Esophagus muscularis mucosa (tissue), 4 donors: ENCODE results near the gene STX16. TPM values are rescaled to one million over a fixed set of nuclear protein-coding genes. Genes with fewer than 3 reads are reported as not detected.

Experiments used
- DNase-seq: peaks from one replicate; pipeline ENCODE4 v3.0.0-alpha.2; 2017; ENCODE audit errors: extremely low spot score
- H3K27ac ChIP-seq, 4 donors: fragments of 200-600 bp; sonication (generic); replicated peaks in 1 of 4; 1 replicate in 3 of 4; 2 replicates in 1 of 4; pipeline ENCODE4 v1.5.1; 2016 to 2019; ENCODE audit warnings: mild to moderate bottlenecking in 1 of 4
- H3K27me3 ChIP-seq, 4 donors: fragments of 200-600 bp; sonication (generic); one replicate each; pipeline versions ENCODE4 v1.5.1 to v1.6.0; 2016 to 2019
- H3K36me3 ChIP-seq, 4 donors: fragments of 200-600 bp; sonication (generic); one replicate each; pipeline ENCODE4 v1.5.1; 2016 to 2019
- H3K4me1 ChIP-seq, 4 donors: fragments of 200-600 bp; sonication (generic); one replicate each; pipeline ENCODE4 v1.5.1; 2016 to 2019
- H3K4me3 ChIP-seq, 4 donors: fragments of 200-600 bp; sonication (generic); 1 replicate in 2 of 4; 2 replicates in 2 of 4; pipeline ENCODE4 v1.5.1; 2016 to 2019; ENCODE audit warnings: mild to moderate bottlenecking in 4 of 4, moderate library complexity in 1 of 4
- H3K9me3 ChIP-seq, 4 donors: fragments of 200-600 bp; sonication (generic); 1 replicate in 3 of 4; 2 replicates in 1 of 4; pipeline ENCODE4 v1.5.1; 2016 to 2019
- CTCF ChIP-seq, 3 experiments: fragments of 200-600 bp in 2 of 3; fragments of 450-650 bp in 1 of 3; sonication (generic) in 2 of 3; IDR thresholded peaks; one replicate each; pipeline ENCODE4 v1.5.1; 2017 to 2019; ENCODE audit warnings: antibody characterized with exemption in 3 of 3, mild to moderate bottlenecking in 2 of 3, moderate library complexity in 1 of 3
- EP300 ChIP-seq: sonication (generic); formaldehyde crosslinking; IDR thresholded peaks from one replicate; pipeline ENCODE4 v1.6.1; 2017; ENCODE audit warnings: antibody characterized with exemption
- POLR2A ChIP-seq: fragments of 450-650 bp; IDR thresholded peaks from one replicate; pipeline ENCODE4 v1.6.1; 2017; ENCODE audit warnings: antibody characterized with exemption, moderate library complexity, mild to moderate bottlenecking, low read depth
- POLR2AphosphoS5 ChIP-seq, 2 donors: sonication (generic); formaldehyde crosslinking; IDR thresholded peaks; one replicate each; pipeline ENCODE4 v1.6.1; 2017; ENCODE audit warnings: antibody characterized with exemption in 2 of 2
- WGBS: methylation state at CpG from one replicate; pipeline ENCODE4 v1.1.5; 2018; 5-methylcytosine and 5-hydroxymethylcytosine counted together
- intact Hi-C: fragments of 100-400 bp; cut with DNase I; formaldehyde crosslinking; loops from one replicate; pipeline ENCODE4 v1.15.1; 2023
- total RNA-seq, 4 donors: library from RNA; depleted of rRNA; stranded (reverse); fragments of >200 nt; gene quantifications; one replicate each; pipeline versions ENCODE4 v1.1.0 to v1.2.1, GENCODE V29; 2016

STX16 gene
- total RNA-seq, 4 donors from 2014 or later = 36.6 to 57.7 (median 43.5) TPM

- 72% methylated on average over 4 of the region's 4 CpGs for WGBS
- intact Hi-C loops = loop anchor here (5.0 kb wide), 2 partner anchors 57 to 172 kb away; no protein-coding TSS in a partner anchor
These were observed 3.3 kb downstream of the STX16 start for GRCh38 chr20:58654337-58654736.

GRCh38 chr20:58655328-58656107, 4.4 kb downstream of the STX16 start:
- DNase-seq = peak; percentile 26
- intact Hi-C loops = no loop called here
- Histone ChIP-seq H3K9me3 (no peaks in the 10 kb centered on the region), H3K36me3 (no peaks in the 10 kb centered on the region), H3K4me3 (peak overlapping the region in 1 of 4 donors; percentile 3), H3K27me3 (no peaks in the 10 kb centered on the region), H3K27ac (peak overlapping the region in 2 of 4 donors; percentile 1 to 54), H3K4me1 (peaks cover 64 to 79% (median 77%) of the 10 kb centered on the region in 4 donors)
- WGBS = 61% methylated on average over 6 of the region's 6 CpGs
- no peak for TF ChIP-seq CTCF (IDR thresholded peaks at IDR 0.05)

More at GRCh38 chr20:58654337-58654736, 3.3 kb downstream of the STX16 start:
- Histone ChIP-seq H3K36me3 (no peaks in the 10 kb centered on the region), H3K4me3 (peak overlapping the region in 1 of 4 donors; percentile 81), H3K4me1 (peaks cover 66 to 84% (median 79%) of the 10 kb centered on the region in 4 donors), H3K9me3 (no peaks in the 10 kb centered on the region), H3K27me3 (no peaks in the 10 kb centered on the region), H3K27ac (peak overlapping the region in 1 of 4 donors; percentile 95)
- no peak for DNase-seq
- no peak for TF ChIP-seq EP300
- no peak for TF ChIP-seq POLR2A
- no peak for TF ChIP-seq POLR2AphosphoS5 (IDR thresholded peaks at IDR 0.05)
- no peak for TF ChIP-seq CTCF (IDR thresholded peaks at IDR 0.05)

GRCh38 chr20:58656831-58657230, 5.7 kb downstream of the STX16 start:
- H3K4me3 ChIP-seq = no peak overlapping the region
- no peak for DNase-seq
- WGBS = 68% methylated on average over 2 of the region's 2 CpGs
- TF ChIP-seq POLR2A (no peak), EP300 (no peak), CTCF (IDR thresholded peaks at IDR 0.05) (no peak), POLR2AphosphoS5 (IDR thresholded peaks at IDR 0.05) (no peak)
- no peaks in the 10 kb centered on the region for H3K27me3 ChIP-seq
- peaks cover 0 to 10% (median 8%) of the 10 kb centered on the region in 4 donors for H3K36me3 ChIP-seq
- no peaks in the 10 kb centered on the region for H3K9me3 ChIP-seq
- peak overlapping the region in 3 of 4 donors; percentile 1 to 54 (median 10) for H3K27ac ChIP-seq
- intact Hi-C loops = no loop called here
- peaks cover 71 to 90% (median 86%) of the 10 kb centered on the region in 4 donors for H3K4me1 ChIP-seq

GRCh38 chr20:58657262-58657661, 6.2 kb downstream of the STX16 start:
- Histone ChIP-seq H3K27ac (peak overlapping the region in 2 of 4 donors; percentile 1 to 54), H3K4me1 (peaks cover 74 to 94% (median 88%) of the 10 kb centered on the region in 4 donors)
- intact Hi-C loops = no loop called here

More at GRCh38 chr20:58657262-58657661, 6.2 kb downstream of the STX16 start:
- no peaks in the 10 kb centered on the region for H3K27me3 ChIP-seq
- H3K9me3 ChIP-seq = no peaks in the 10 kb centered on the region
- peaks cover 0 to 13% (median 11%) of the 10 kb centered on the region in 4 donors for H3K36me3 ChIP-seq
- TF ChIP-seq POLR2A (no peak), EP300 (no peak), POLR2AphosphoS5 (IDR thresholded peaks at IDR 0.05) (no peak), CTCF (IDR thresholded peaks at IDR 0.05) (no peak)
- peak overlapping the region in 1 of 4 donors; percentile 1 for H3K4me3 ChIP-seq
- WGBS = 52% methylated on average over 2 of the region's 2 CpGs
- DNase-seq = no peak
